ENCODE data around the gene CXorf49. TPM values are rescaled to one million over a fixed set of nuclear protein-coding genes. Genes with fewer than 3 reads are reported as not detected.
"Not testable (repeated sequence)": the region's sequence is repeated elsewhere in the genome, so short reads cannot be mapped to it uniquely, and the experiment has no call there.

Gene CXorf49
- total RNA-seq, 6 donors from 2014 or later = not detected

GRCh38 chrX:71698299-71699022 lies 19.6 kb downstream of the CXorf49 start:
- WGBS, 2 donors = no CpG with 5 or more reads among the region's 12 CpGs
- H3K4me1 ChIP-seq, H3K27ac ChIP-seq, H3K36me3 ChIP-seq, DNase-seq, H3K9me3 ChIP-seq, H3K27me3 ChIP-seq, H3K4me3 ChIP-seq: not testable (repeated sequence)
- peak in 1 of 2 donors; percentile 64 for ATAC-seq (ENCODE audit: low FRiP score in 2 of 2)

- H3K27ac ChIP-seq, H3K9me3 ChIP-seq, H3K27me3 ChIP-seq, H3K36me3 ChIP-seq, H3K4me3 ChIP-seq, H3K4me1 ChIP-seq, DNase-seq: not testable (repeated sequence)
- ATAC-seq (ENCODE audit: low FRiP score in 2 of 2) = peak; percentile 9 to 51
- no CpG with 5 or more reads among the region's 17 CpGs for WGBS, 2 donors
Observed at GRCh38 chrX:71697466-71698298, 20.4 kb downstream of the CXorf49 start.

GRCh38 chrX:71696641-71697465 lies 21.2 kb downstream of the CXorf49 start:
- not testable (repeated sequence) for H3K27ac ChIP-seq, H3K27me3 ChIP-seq, H3K4me3 ChIP-seq, H3K4me1 ChIP-seq, DNase-seq, H3K9me3 ChIP-seq, H3K36me3 ChIP-seq
- ATAC-seq (ENCODE audit: low FRiP score in 2 of 2) = peak; percentile 63 to 79
- no CpG with 5 or more reads among the region's 24 CpGs for WGBS, 2 donors

GRCh38 chrX:71679575-71680207 lies 38.4 kb downstream of the CXorf49 start:
- WGBS, 2 donors = 88 to 100% methylated on average over 4 of the region's 4 CpGs
- TF ChIP-seq POLR2A (IDR thresholded peaks at IDR 0.05) (no peak), EP300 (IDR thresholded peaks at IDR 0.05) (no peak)
- Histone ChIP-seq H3K36me3 (no peaks in the 10 kb centered on the region), H3K4me1 (no peaks in the 10 kb centered on the region), H3K27me3 (no peaks in the 10 kb centered on the region), H3K27ac (no peak overlapping the region), H3K9me3 (peaks cover 0 to 4% (median 0%) of the 10 kb centered on the region in 4 donors), H3K4me3 (no peak overlapping the region)
- no peak for ATAC-seq (ENCODE audit: low FRiP score in 2 of 2)
- DNase-seq = no peak

GRCh38 chrX:71677195-71677594 lies 40.9 kb downstream of the CXorf49 start:
- not testable (repeated sequence) for H3K36me3 ChIP-seq; ATAC-seq (ENCODE audit: low FRiP score in 2 of 2); H3K4me1 ChIP-seq; H3K4me3 ChIP-seq; DNase-seq; H3K27me3 ChIP-seq; H3K27ac ChIP-seq; H3K9me3 ChIP-seq
- WGBS, 2 donors = 73 to 76% methylated on average over 3 to 6 of the region's 6 CpGs

GRCh38 chrX:71676068-71676795 lies 41.9 kb downstream of the CXorf49 start:
- not testable (repeated sequence) for H3K9me3 ChIP-seq; ATAC-seq (ENCODE audit: low FRiP score in 2 of 2); H3K36me3 ChIP-seq; H3K4me3 ChIP-seq; H3K27ac ChIP-seq; H3K27me3 ChIP-seq; H3K4me1 ChIP-seq
- WGBS, 2 donors = 70% methylated on average over 12 of the region's 43 CpGs; no CpG with 5 or more reads in 1 of the 2 donors
- peak; percentile 18 to 34 for DNase-seq

GRCh38 chrX:71675636-71676035 lies 42.4 kb downstream of the CXorf49 start:
- H3K4me1 ChIP-seq; H3K27ac ChIP-seq; H3K9me3 ChIP-seq; ATAC-seq (ENCODE audit: low FRiP score in 2 of 2); H3K36me3 ChIP-seq; H3K4me3 ChIP-seq; H3K27me3 ChIP-seq: not testable (repeated sequence)
- 90% methylated on average over 21 of the region's 23 CpGs; no CpG with 5 or more reads in 1 of the 2 donors for WGBS, 2 donors
- peak; percentile 4 to 30 for DNase-seq

DNA sequence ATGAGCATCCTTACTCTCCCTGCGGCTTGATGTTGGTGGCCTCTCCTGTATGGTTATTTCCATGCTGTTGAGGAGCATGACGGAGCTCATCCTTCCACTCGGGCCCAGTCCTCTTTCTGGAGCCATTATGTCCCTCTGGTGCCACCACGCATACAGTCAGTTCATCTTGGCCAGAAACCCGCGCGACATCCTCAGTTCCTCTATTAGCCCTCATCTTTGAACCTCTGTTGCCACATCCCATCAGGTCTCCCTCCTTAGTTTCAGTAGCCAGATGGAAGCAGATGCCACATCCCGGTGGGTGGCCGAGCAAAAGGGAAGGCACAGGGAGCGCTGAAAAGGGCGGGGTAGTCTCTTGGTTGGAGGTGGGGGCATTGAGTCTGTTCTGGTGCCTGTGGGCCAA lies 46.1 kb downstream of the CXorf49 start:
- ATAC-seq (ENCODE audit: low FRiP score in 2 of 2) (no peak), DNase-seq (no peak)
- 88 to 90% methylated on average over 3 to 11 of the region's 11 CpGs for WGBS, 2 donors
- no peaks in the 10 kb centered on the region for H3K4me1 ChIP-seq
- TF ChIP-seq POLR2A (IDR thresholded peaks at IDR 0.05) (no peak), EP300 (IDR thresholded peaks at IDR 0.05) (no peak), POLR2AphosphoS5 (IDR thresholded peaks at IDR 0.05) (no peak), CTCF (IDR thresholded peaks at IDR 0.05) (no peak)
- H3K4me3 ChIP-seq = no peak overlapping the region
- peaks cover 0 to 4% (median 0%) of the 10 kb centered on the region in 4 donors for H3K9me3 ChIP-seq
- no peak overlapping the region for H3K27ac ChIP-seq
- H3K36me3 ChIP-seq = no peaks in the 10 kb centered on the region
- H3K27me3 ChIP-seq = no peaks in the 10 kb centered on the region
